GM12873 (cell line): ENCODE measurements around the gene LRRC41.

Source experiments
- CTCF ChIP-seq: IDR thresholded peaks from 2 replicates; pipeline ENCODE4 v1.5.1; 2012; ENCODE audit warnings: low read depth, mild to moderate bottlenecking, moderate library complexity, low read length, control low read depth; ENCODE audit not compliant: insufficient read depth; ENCODE audit errors: missing control alignments

LRRC41 gene

DNA sequence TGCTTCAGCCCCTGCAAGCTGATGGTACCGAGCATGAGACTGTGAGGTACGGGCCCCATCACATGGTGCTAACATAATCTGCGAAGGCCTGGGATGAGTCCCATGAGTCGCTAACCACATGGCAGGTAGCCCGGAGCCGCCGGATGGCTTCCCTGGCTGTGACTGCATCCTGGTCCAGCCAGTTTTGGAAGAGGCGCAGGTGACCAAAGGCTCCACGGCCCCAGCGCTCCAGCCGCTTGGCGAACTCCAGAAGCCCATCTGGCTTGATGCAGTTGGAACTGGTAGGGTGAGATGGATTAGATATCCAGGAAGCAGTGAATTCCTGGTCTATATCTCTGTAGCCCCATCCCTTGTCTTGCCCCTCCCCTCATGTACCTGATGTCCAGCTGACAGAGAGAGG, 24.6 kb downstream of the LRRC41 start:
- no peak for TF ChIP-seq CTCF

DNA sequence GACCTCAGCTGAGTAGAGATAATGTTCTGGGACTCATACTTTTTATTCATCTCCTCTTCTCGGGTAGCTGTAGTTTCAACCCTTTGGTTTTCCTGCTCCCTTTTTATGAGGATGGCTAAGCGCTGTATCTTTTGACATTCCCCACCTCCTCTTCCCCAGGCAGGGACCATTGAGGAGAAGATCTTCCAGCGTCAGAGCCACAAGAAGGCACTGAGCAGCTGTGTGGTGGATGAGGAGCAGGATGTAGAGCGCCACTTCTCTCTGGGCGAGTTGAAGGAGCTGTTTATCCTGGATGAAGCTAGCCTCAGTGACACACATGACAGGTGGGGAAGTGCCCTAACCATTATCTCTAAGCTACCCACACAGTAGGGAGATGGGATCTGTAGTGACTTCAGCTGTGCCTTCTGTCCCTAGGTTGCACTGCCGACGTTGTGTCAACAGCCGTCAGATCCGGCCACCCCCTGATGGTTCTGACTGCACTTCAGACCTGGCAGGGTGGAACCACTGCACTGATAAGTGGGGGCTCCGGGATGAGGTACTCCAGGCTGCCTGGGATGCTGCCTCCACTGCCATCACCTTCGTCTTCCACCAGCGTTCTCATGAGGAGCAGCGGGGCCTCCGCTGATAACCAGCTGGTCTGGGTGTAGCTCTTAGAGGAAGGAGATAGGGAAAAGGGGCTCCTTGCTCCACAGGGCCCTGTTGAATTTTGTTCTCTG, 25.6 kb downstream of the LRRC41 start:
- TF ChIP-seq CTCF, result no peak

DNA sequence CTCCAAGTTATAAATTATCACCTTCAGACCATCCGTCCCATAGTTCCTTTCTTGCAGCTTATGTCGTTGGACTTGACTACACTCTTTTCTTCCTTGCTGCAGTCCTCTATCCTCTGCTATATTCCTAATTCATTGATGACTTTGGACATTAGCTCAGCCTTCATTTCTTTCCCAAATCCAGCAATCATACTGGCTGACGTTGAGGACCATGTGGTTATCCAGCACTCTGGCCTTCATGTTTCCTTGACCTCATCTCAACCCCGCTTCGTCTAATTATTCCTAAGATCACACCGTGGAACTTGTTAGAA, 28.4 kb downstream of the LRRC41 start:
- TF ChIP-seq CTCF, result no peak

GRCh38 chr1:46274225-46275029, 29.0 kb downstream of the LRRC41 start:
- no peak for TF ChIP-seq CTCF

DNA sequence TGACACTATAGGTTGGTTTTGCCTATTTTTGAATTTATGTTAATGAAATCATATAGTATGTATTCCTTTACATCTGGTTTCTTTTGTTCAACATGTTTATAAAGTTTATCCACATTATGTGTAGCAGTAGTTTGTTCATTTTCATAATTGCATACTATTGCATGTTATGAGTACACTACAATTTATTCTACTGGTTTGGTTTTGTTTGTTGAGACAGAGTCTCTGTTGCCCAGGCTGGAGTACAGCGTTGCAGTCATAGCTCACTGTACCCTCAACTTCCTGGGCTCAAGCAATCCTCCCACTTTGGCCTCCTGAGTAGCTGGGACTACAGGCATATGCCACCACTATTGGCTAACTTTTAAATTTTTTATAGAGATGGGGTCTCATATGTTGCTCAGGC, 34.8 kb downstream of the LRRC41 start:
- no peak for TF ChIP-seq CTCF

DNA sequence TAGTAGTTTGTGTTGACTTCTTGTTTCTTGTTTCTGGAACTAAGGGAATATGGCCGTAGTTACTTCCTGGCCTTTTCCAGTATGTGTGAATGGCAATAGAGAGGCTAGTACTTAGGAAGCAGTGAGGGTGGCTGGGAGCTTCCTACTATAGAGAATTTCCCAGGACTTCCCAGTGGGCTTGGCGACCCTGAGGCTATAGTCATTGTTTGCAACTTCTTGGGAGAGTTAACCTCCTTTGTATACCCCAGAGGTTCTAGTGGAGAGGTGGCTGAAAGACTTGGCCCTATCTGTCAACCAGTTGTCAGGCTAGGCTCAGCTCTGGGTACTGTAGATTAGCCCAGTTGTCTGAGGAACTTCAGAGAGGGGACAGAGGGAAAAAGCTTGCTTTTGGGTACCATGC, 40.3 kb downstream of the LRRC41 start:
- no peak for TF ChIP-seq CTCF

DNA sequence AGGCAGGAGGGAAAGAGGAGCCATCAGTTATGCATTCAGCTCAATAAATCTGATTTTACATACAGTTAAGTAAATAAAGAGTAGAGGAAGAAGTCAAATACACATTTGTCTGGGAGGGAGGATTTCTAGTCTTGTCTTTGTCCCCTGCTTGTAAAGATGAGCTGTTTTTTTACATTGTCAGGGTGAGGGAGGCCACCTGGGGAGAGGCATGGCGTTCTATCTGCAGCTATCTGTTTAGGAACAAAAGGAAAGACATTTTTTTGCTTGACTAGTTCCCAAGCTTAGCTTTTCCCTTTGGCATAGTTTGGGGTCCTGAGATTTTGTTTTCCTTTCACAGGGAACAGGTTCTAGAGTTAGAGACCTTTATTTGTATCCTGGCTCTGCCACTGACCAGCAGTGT, 40.9 kb downstream of the LRRC41 start:
- no peak for TF ChIP-seq CTCF
